A549 (cell line): ENCODE data around the gene AK8. TPM values are rescaled to one million over a fixed set of nuclear protein-coding genes. Genes with fewer than 3 reads are reported as not detected.

Experiments
- ATAC-seq, 2 experiments: fragments of 200-7000 bp in 1 of 2; fragments of >200 bp in 1 of 2; cut with Nextera tagmentation in 1 of 2; cut with Tn5 transposase in 1 of 2; 3 replicates each; pipeline versions ENCODE4 v1.8.0 to v1.9.1; 2018 to 2020; ENCODE audit warnings: mild to moderate bottlenecking in 1 of 2, moderate library complexity in 1 of 2
- CTCF ChIA-PET: fragments of 300-600 bp; sonication (Branson Sonifier 250); formaldehyde crosslinking; extraction: SDS; loops from one replicate; lab custom pipeline; 2021; ENCODE audit warnings: antibody characterized with exemption, inconsistent platforms; lab: Yijun Ruan, JAX
- POLR2A ChIA-PET: fragments of 350-600 bp; formaldehyde crosslinking; extraction: SDS; loops from one replicate; lab custom pipeline; 2021; ENCODE audit warnings: antibody characterized with exemption, inconsistent platforms; lab: Yijun Ruan, JAX
- DNase-seq, 2 experiments: peaks; one replicate each; pipeline versions ENCODE4 v3.0.0 to v3.0.0-alpha.2; 2011 to 2016; ENCODE audit warnings: low read depth in 1 of 2, low spot score in 1 of 2
- FAIRE-seq: peaks from 2 replicates; lab custom pipeline; 2011; peaks lifted over from hg19 to GRCh38; lab: Jason Lieb, UNC
- H3K27ac ChIP-seq, 2 experiments: fragments of >200 bp; sonication (Bioruptor Twin); formaldehyde crosslinking; 3 replicates each; pipeline ENCODE4 v1.5.1; 2016 to 2017
- H3K4me1 ChIP-seq: fragments of >200 bp; sonication (Bioruptor Twin); formaldehyde crosslinking; 3 replicates; pipeline ENCODE4 v1.6.1; 2016
- H3K4me2 ChIP-seq: fragments of >200 bp; sonication (Bioruptor Twin); formaldehyde crosslinking; 3 replicates; pipeline ENCODE4 v1.6.1; 2016
- H3K4me3 ChIP-seq: fragments of >200 bp; sonication (Bioruptor Twin); formaldehyde crosslinking; 3 replicates; pipeline ENCODE4 v1.5.1; 2016
- H3K9me3 ChIP-seq: fragments of >200 bp; sonication (Bioruptor Twin); formaldehyde crosslinking; 3 replicates; pipeline ENCODE4 v1.6.1; 2016
- BHLHE40 ChIP-seq: IDR thresholded peaks from 2 replicates; pipeline ENCODE4 v1.6.1; 2012; ENCODE audit warnings: low read depth, low read length, inconsistent platforms
- CEBPB ChIP-seq, 2 experiments: fragments of >200 bp in 1 of 2; sonication (Bioruptor Twin) in 1 of 2; formaldehyde crosslinking in 1 of 2; IDR thresholded peaks; 2 replicates each; pipeline ENCODE4 v1.6.1; 2012 to 2016
- EP300 ChIP-seq, 2 experiments: fragments of >200 bp; sonication (Bioruptor Twin); formaldehyde crosslinking; IDR thresholded peaks; 2 replicates in 1 of 2; 3 replicates in 1 of 2; pipeline ENCODE4 v1.6.1; 2016 to 2017
- FOSB ChIP-seq: fragments of 250-450 bp; sonication (Bioruptor Pico); IDR thresholded peaks from 2 replicates; pipeline ENCODE4 v1.5.0; 2020; ENCODE audit warnings: mild to moderate bottlenecking, moderate library complexity
- FOSL2 ChIP-seq, 2 experiments: fragments of 450-650 bp in 1 of 2; fragments of >200 bp in 1 of 2; sonication (Bioruptor Twin) in 1 of 2; formaldehyde crosslinking; IDR thresholded peaks; 2 replicates each; pipeline versions ENCODE4 v1.5.0 to v1.6.1; 2016 to 2020; ENCODE audit warnings: mild to moderate bottlenecking in 1 of 2, moderate library complexity in 1 of 2
- GATA3 ChIP-seq: IDR thresholded peaks from 2 replicates; pipeline ENCODE4 v1.6.1; 2012; ENCODE audit warnings: borderline replicate concordance
- HEYL ChIP-seq: fragments of 250-450 bp; sonication (Bioruptor Pico); IDR thresholded peaks from 2 replicates; pipeline ENCODE4 v1.8.0; 2021; ENCODE audit warnings: mild to moderate bottlenecking, moderate library complexity
- HMGXB4 ChIP-seq: fragments of 250-450 bp; sonication (Bioruptor Pico); IDR thresholded peaks from 2 replicates; pipeline ENCODE4 v1.5.0; 2021; ENCODE audit warnings: mild to moderate bottlenecking, moderate library complexity, borderline replicate concordance
- HOXB5 ChIP-seq: fragments of 250-450 bp; sonication (Bioruptor Pico); IDR thresholded peaks from 2 replicates; pipeline ENCODE4 v1.5.0; 2020; ENCODE audit warnings: mild to moderate bottlenecking, moderate library complexity
- NPAS2 ChIP-seq: fragments of 250-450 bp; sonication (Bioruptor Pico); IDR thresholded peaks from 2 replicates; pipeline ENCODE4 v1.8.0; 2022; ENCODE audit warnings: mild to moderate bottlenecking, moderate library complexity, borderline replicate concordance
- PHF8 ChIP-seq: fragments of 200-600 bp; sonication (generic); IDR thresholded peaks from 2 replicates; pipeline ENCODE4 v1.6.1; 2016; ENCODE audit warnings: low read depth, mild to moderate bottlenecking, antibody characterized with exemption, moderate library complexity, borderline replicate concordance
- RAD21 ChIP-seq, 2 experiments: fragments of >200 bp in 1 of 2; sonication (Bioruptor Twin) in 1 of 2; formaldehyde crosslinking in 1 of 2; IDR thresholded peaks in 1 of 2; conservative IDR thresholded peaks in 1 of 2; 2 replicates in 1 of 2; 3 replicates in 1 of 2; pipeline ENCODE4 v1.6.1; 2012 to 2018; ENCODE audit warnings: inconsistent platforms in 1 of 2
- RCOR1 ChIP-seq: fragments of 150-350 bp; IDR thresholded peaks from 2 replicates; pipeline ENCODE4 v1.6.1; 2014; ENCODE audit warnings: antibody characterized with exemption, low read length, low read depth
- RNF2 ChIP-seq: fragments of 200-600 bp; sonication (generic); IDR thresholded peaks from 2 replicates; pipeline ENCODE4 v1.6.1; 2016; ENCODE audit warnings: low read depth, mild to moderate bottlenecking, antibody characterized with exemption, moderate library complexity, borderline replicate concordance
- ZC3H11A ChIP-seq: fragments of 450-650 bp; IDR thresholded peaks from 2 replicates; pipeline ENCODE4 v1.6.1; 2014; ENCODE audit warnings: antibody characterized with exemption, mild to moderate bottlenecking
- ZFP36 ChIP-seq: fragments of 450-650 bp; IDR thresholded peaks from 2 replicates; pipeline ENCODE4 v1.6.1; 2014; ENCODE audit warnings: borderline replicate concordance; ENCODE audit not compliant: partially characterized antibody
- WGBS: methylation state at CpG from one replicate; pipeline ENCODE4 v1.1.6; 2017; ENCODE audit errors: missing lambda C conversion rate; 5-methylcytosine and 5-hydroxymethylcytosine counted together
- polyA plus RNA-seq, 4 experiments: library from polyadenylated mRNA; depleted of rRNA in 3 of 4; stranded (reverse); fragments of >200 nt; fragmentation: RNase III in 1 of 4; extraction: RNeasy Plus Mini Kit Qiagen cat#74134 plus additional on column Dnase treatment in 1 of 4; gene quantifications; 2 replicates in 3 of 4; 3 replicates in 1 of 4; pipeline ENCODE4 v1.2.3, GENCODE V29; 2011 to 2017
- TF ChIP-seq, protein P1 (sequence below): fragments of >200 bp; sonication (Bioruptor Twin); formaldehyde crosslinking; IDR thresholded peaks from 3 replicates; pipeline ENCODE4 v1.6.1; 2016
- TF ChIP-seq, protein P2 (sequence below): fragments of >200 bp; sonication (Bioruptor Twin); formaldehyde crosslinking; IDR thresholded peaks from 2 replicates; pipeline ENCODE4 v1.6.1; 2016
- TF ChIP-seq, protein P3 (sequence below): IDR thresholded peaks from 2 replicates; pipeline ENCODE4 v1.6.1; 2012; ENCODE audit warnings: low read depth, borderline replicate concordance

AK8 gene
- polyA plus RNA-seq, 2 of the 4 experiments (the other 2 are of a cell fraction) = 0.61 to 0.63 TPM

- ATAC-seq (no peak), FAIRE-seq (no peak), DNase-seq (no peak)
- Histone ChIP-seq H3K4me3 (no peak overlapping the region), H3K4me2 (no peak overlapping the region), H3K4me1 (no peaks in the 10 kb centered on the region), H3K9me3 (no peaks in the 10 kb centered on the region), H3K27ac (no peak overlapping the region)
- CTCF ChIA-PET = interaction anchor here (0.7 to 2.8 kb wide), 2 partner anchors 26 to 332 kb away, joined by 3 to 12 read pairs; no protein-coding TSS in a partner anchor
- WGBS = 93% methylated on average over 7 of the region's 7 CpGs
- POLR2A ChIA-PET = no interaction called here
- TF ChIP-seq, protein P1, sequence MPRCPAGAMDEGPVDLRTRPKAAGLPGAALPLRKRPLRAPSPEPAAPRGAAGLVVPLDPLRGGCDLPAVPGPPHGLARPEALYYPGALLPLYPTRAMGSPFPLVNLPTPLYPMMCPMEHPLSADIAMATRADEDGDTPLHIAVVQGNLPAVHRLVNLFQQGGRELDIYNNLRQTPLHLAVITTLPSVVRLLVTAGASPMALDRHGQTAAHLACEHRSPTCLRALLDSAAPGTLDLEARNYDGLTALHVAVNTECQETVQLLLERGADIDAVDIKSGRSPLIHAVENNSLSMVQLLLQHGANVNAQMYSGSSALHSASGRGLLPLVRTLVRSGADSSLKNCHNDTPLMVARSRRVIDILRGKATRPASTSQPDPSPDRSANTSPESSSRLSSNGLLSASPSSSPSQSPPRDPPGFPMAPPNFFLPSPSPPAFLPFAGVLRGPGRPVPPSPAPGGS = no peak
- TF ChIP-seq NPAS2 (CRISPR knock-in tag) = no peak
These were observed 49.6 kb upstream of the AK8 start for GRCh38 chr9:132927704-132928103.

- TF ChIP-seq, protein P1 = no peak
- TF ChIP-seq ZFP36 = no peak
- TF ChIP-seq FOSB = no peak
- TF ChIP-seq HOXB5 = no peak
- TF ChIP-seq HEYL (CRISPR knock-in tag) = no peak
- no peak for TF ChIP-seq FOSL2 (IDR thresholded peaks at IDR 0.05)
- no peak for TF ChIP-seq FOSL2 (CRISPR knock-in tag; IDR thresholded peaks at IDR 0.05)
- TF ChIP-seq CEBPB (IDR thresholded peaks at IDR 0.05) = no peak
- TF ChIP-seq, protein P2, sequence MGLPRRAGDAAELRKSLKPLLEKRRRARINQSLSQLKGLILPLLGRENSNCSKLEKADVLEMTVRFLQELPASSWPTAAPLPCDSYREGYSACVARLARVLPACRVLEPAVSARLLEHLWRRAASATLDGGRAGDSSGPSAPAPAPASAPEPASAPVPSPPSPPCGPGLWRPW = no peak
- no peak for TF ChIP-seq PHF8
- ATAC-seq (no peak), FAIRE-seq (no peak), DNase-seq (no peak)
- H3K4me3 ChIP-seq = no peak overlapping the region
- H3K27ac ChIP-seq = no peak overlapping the region
- POLR2A ChIA-PET = no interaction called here
- no peak overlapping the region for H3K4me2 ChIP-seq
- H3K9me3 ChIP-seq = no peaks in the 10 kb centered on the region
- WGBS = 86% methylated on average over 9 of the region's 9 CpGs
- CTCF ChIA-PET = no interaction called here
- H3K4me1 ChIP-seq = no peaks in the 10 kb centered on the region
These were observed 45.3 kb upstream of the AK8 start for GRCh38 chr9:132923346-132923902.

- no peak for DNase-seq
- TF ChIP-seq BHLHE40 (no peak), HMGXB4 (CRISPR knock-in tag) (no peak)
- H3K4me3 ChIP-seq = no peak overlapping the region
- ChIA-PET POLR2A (no interaction called here), CTCF (interaction anchor here (0.8 to 9.2 kb wide), 6 partner anchors 9 to 52 kb away, joined by 3 to 81 read pairs (median 3); partner anchors contain the start of gene SPACA9)
- ATAC-seq = no peak
- no peak overlapping the region for H3K4me2 ChIP-seq
- no peak for FAIRE-seq
- no peaks in the 10 kb centered on the region for H3K9me3 ChIP-seq
- H3K4me1 ChIP-seq = no peaks in the 10 kb centered on the region
- no peak overlapping the region for H3K27ac ChIP-seq
- 95% methylated on average over 7 of the region's 7 CpGs for WGBS
These were observed 41.7 kb upstream of the AK8 start for GRCh38 chr9:132919614-132920268.

DNA sequence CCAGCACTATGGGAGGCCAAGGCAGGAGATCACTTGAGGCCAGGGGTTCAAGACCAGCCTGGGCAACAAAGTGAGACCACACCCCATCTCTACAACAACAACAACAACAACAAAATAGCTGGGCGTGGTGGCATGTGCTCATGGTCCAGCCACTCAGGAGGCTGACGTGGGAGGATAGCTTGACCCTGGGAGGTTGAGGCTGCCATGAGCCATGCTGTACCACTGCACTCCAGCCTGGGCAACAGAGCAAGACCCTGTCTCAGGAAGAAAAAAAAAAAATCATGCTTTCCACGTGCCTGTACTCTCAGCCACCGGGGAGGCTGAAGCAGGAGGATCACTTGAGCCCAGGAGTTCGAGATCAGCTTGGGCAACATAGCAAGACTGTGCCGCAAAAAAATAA lies 36.8 kb upstream of the AK8 start:
- no peak for FAIRE-seq

More for the DNA sequence above, 36.8 kb upstream of the AK8 start:
- H3K9me3 ChIP-seq = no peaks in the 10 kb centered on the region
- POLR2A ChIA-PET = no interaction called here
- CTCF ChIA-PET = interaction anchor here (0.9 to 9.2 kb wide), 3 partner anchors 10 to 58 kb away, joined by 3 to 81 read pairs (median 4); no protein-coding TSS in a partner anchor
- ATAC-seq = no peak
- no peak overlapping the region for H3K4me3 ChIP-seq
- H3K4me1 ChIP-seq = no peaks in the 10 kb centered on the region
- no peak for TF ChIP-seq GATA3
- TF ChIP-seq HEYL (CRISPR knock-in tag) = no peak
- no peak for TF ChIP-seq ZFP36
- TF ChIP-seq ZC3H11A = no peak
- TF ChIP-seq EP300 (IDR thresholded peaks at IDR 0.05) = no peak
- no peak for TF ChIP-seq RNF2
- TF ChIP-seq, protein P1 = no peak
- no peak for TF ChIP-seq PHF8
- TF ChIP-seq RCOR1 = no peak
- no peak for TF ChIP-seq RAD21 (conservative IDR thresholded peaks at IDR 0.05 in 1 of 2, IDR thresholded peaks at IDR 0.05 in 1 of 2)
- TF ChIP-seq, protein P3, sequence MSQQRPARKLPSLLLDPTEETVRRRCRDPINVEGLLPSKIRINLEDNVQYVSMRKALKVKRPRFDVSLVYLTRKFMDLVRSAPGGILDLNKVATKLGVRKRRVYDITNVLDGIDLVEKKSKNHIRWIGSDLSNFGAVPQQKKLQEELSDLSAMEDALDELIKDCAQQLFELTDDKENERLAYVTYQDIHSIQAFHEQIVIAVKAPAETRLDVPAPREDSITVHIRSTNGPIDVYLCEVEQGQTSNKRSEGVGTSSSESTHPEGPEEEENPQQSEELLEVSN = no peak
- 85% methylated on average over 6 of the region's 6 CpGs for WGBS
- no peak overlapping the region for H3K27ac ChIP-seq
- DNase-seq = no peak
- H3K4me2 ChIP-seq = no peak overlapping the region
